ENCODE results near the gene CEMIP.

DNA sequence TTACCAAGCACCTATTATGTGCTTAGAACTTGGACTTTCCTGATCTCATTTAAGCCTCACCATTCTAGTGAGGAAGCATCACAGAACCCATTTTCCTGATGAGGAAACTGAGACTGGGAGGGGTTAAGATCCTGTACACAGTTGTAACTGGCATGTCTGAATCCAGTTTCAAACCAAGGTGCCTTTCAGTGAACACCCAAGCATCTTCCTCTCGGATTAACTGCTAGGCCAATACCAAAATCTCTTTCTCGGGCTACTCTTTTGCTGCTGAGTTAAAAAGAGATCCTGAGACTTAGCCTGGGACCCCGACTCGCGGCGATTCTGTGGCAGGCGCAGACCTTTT is 578 bp upstream of the CEMIP start:
- TF ChIP-seq, protein P1, sequence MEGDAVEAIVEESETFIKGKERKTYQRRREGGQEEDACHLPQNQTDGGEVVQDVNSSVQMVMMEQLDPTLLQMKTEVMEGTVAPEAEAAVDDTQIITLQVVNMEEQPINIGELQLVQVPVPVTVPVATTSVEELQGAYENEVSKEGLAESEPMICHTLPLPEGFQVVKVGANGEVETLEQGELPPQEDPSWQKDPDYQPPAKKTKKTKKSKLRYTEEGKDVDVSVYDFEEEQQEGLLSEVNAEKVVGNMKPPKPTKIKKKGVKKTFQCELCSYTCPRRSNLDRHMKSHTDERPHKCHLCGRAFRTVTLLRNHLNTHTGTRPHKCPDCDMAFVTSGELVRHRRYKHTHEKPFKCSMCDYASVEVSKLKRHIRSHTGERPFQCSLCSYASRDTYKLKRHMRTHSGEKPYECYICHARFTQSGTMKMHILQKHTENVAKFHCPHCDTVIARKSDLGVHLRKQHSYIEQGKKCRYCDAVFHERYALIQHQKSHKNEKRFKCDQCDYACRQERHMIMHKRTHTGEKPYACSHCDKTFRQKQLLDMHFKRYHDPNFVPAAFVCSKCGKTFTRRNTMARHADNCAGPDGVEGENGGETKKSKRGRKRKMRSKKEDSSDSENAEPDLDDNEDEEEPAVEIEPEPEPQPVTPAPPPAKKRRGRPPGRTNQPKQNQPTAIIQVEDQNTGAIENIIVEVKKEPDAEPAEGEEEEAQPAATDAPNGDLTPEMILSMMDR (conservative IDR thresholded peaks at IDR 0.05; ENCODE audit: low read length), result no peak
- TF ChIP-seq EZH2phosphoT487 (IDR thresholded peaks at IDR 0.05; ENCODE audit: borderline replicate concordance), result no peak

All from Loucy (cell line).